K562 (cell line): ENCODE measurements around the gene GCNT2.

Experiments used
- ATF2 ChIP-seq: sonication (generic); formaldehyde crosslinking; IDR thresholded peaks from 2 replicates; pipeline ENCODE4 v1.8.1; 2022; ENCODE audit warnings: missing genetic modification reagents
- FOXM1 ChIP-seq, 2 experiments: fragments of 450-650 bp in 1 of 2; sonication (generic) in 1 of 2; formaldehyde crosslinking in 1 of 2; IDR thresholded peaks; 2 replicates each; pipeline versions ENCODE4 v1.6.1 to v1.9.0; 2017 to 2022; ENCODE audit warnings: low read depth in 2 of 2, mild to moderate bottlenecking in 2 of 2, missing genetic modification reagents in 1 of 2, moderate library complexity in 1 of 2
- HMGXB4 ChIP-seq: sonication (generic); formaldehyde crosslinking; IDR thresholded peaks from 2 replicates; pipeline ENCODE4 v1.8.1; 2023; ENCODE audit warnings: mild to moderate bottlenecking, missing genetic modification reagents
- SRF ChIP-seq, 2 experiments: fragments of 250-450, 450-650 bp in 1 of 2; sonication (Bioruptor Pico) in 1 of 2; sonication (generic) in 1 of 2; formaldehyde crosslinking; IDR thresholded peaks; 2 replicates each; pipeline versions ENCODE4 v1.5.0 to v1.5.1; 2020 to 2022; ENCODE audit warnings: mild to moderate bottlenecking in 1 of 2, missing genetic modification reagents in 1 of 2
- TGIF2 ChIP-seq: sonication (generic); formaldehyde crosslinking; IDR thresholded peaks from 2 replicates; pipeline ENCODE4 v1.8.1; 2022; ENCODE audit warnings: mild to moderate bottlenecking, missing genetic modification reagents, moderate library complexity
- XRCC4 ChIP-seq: IDR thresholded peaks from one replicate; pipeline ENCODE4 v1.6.1; 2011; ENCODE audit not compliant: insufficient read depth, insufficient read length; ENCODE audit errors: extremely low read depth
- ZFP30 ChIP-seq: fragments of 250-450 bp; sonication (Bioruptor Pico); IDR thresholded peaks from 2 replicates; pipeline ENCODE4 v1.8.0; 2022; ENCODE audit warnings: moderate library complexity, mild to moderate bottlenecking, inconsistent platforms, borderline replicate concordance

GRCh38 chr6:10565913-10566312 is 44.8 kb downstream of the GCNT2 start:
- TF ChIP-seq TGIF2 (no peak), FOXM1 (IDR thresholded peaks at IDR 0.05; ENCODE audit: low read depth) (no peak), FOXM1 (CRISPR knock-in tag; IDR thresholded peaks at IDR 0.05; ENCODE audit: low read depth) (no peak), XRCC4 (no peak), ZFP30 (CRISPR knock-in tag) (no peak), HMGXB4 (CRISPR knock-in tag) (no peak), ATF2 (CRISPR knock-in tag) (no peak), SRF (CRISPR knock-in tag; IDR thresholded peaks at IDR 0.05) (no peak)
